ENCODE results near the gene RS1.

Gene RS1

GRCh38 chrX:18613930-18614639 lies 57.8 kb downstream of the RS1 start:
- intact Hi-C loops (cut with DNase I), result no loop called here
- DNase-seq, result no peak

- intact Hi-C loops (cut with DNase I), result no loop called here
Observed at GRCh38 chrX:18607966-18608365, 63.9 kb downstream of the RS1 start.

GRCh38 chrX:18598413-18598812 lies 73.5 kb downstream of the RS1 start:
- no peak for DNase-seq
- intact Hi-C loops (cut with DNase I), result no loop called here

More at GRCh38 chrX:18607966-18608365, 63.9 kb downstream of the RS1 start:
- no peak for DNase-seq

- no peak for DNase-seq
- intact Hi-C loops (cut with DNase I), result no loop called here
Observed at GRCh38 chrX:18596096-18596495, 75.8 kb downstream of the RS1 start.

GRCh38 chrX:18594079-18594478 lies 77.8 kb downstream of the RS1 start:
- no peak for DNase-seq
- intact Hi-C loops (cut with DNase I), result no loop called here

GRCh38 chrX:18591834-18592233 lies 80.1 kb downstream of the RS1 start:
- DNase-seq, result no peak
- intact Hi-C loops (cut with DNase I), result no loop called here

Data from posterior cingulate gyrus (tissue), 11 donors.